ENCODE data around the gene MAP7D1. TPM values are rescaled to one million over a fixed set of nuclear protein-coding genes. Genes with fewer than 3 reads are reported as not detected.

The MAP7D1 gene
- total and polyA plus RNA-seq, 10 of the 15 experiments (the other 5 are each of a cell fraction or from before 2014, with no cell fraction given), result 4.4 to 97.6 (median 24.2) TPM

DNA sequence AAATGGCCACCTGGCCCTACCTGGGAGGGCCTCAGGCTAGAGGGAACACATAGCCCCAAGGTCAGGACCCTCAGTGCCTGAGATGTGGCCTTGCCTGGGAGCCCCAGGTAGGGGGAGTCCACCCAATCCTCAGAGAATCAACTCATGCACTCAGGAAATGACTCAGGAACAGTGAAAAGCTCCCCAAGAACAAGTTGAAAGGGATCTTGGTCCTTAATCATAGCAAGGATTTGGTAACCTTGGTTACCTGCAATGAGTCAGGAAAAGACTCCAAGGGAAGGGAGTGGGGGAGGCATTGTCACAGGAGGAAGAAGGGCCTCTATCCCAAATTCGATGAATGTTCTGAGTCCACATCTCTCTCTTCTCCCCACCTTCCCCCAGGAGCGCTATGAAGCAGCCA, 17.0 kb downstream of the MAP7D1 start (continued):
- TF ChIP-seq, protein P1, sequence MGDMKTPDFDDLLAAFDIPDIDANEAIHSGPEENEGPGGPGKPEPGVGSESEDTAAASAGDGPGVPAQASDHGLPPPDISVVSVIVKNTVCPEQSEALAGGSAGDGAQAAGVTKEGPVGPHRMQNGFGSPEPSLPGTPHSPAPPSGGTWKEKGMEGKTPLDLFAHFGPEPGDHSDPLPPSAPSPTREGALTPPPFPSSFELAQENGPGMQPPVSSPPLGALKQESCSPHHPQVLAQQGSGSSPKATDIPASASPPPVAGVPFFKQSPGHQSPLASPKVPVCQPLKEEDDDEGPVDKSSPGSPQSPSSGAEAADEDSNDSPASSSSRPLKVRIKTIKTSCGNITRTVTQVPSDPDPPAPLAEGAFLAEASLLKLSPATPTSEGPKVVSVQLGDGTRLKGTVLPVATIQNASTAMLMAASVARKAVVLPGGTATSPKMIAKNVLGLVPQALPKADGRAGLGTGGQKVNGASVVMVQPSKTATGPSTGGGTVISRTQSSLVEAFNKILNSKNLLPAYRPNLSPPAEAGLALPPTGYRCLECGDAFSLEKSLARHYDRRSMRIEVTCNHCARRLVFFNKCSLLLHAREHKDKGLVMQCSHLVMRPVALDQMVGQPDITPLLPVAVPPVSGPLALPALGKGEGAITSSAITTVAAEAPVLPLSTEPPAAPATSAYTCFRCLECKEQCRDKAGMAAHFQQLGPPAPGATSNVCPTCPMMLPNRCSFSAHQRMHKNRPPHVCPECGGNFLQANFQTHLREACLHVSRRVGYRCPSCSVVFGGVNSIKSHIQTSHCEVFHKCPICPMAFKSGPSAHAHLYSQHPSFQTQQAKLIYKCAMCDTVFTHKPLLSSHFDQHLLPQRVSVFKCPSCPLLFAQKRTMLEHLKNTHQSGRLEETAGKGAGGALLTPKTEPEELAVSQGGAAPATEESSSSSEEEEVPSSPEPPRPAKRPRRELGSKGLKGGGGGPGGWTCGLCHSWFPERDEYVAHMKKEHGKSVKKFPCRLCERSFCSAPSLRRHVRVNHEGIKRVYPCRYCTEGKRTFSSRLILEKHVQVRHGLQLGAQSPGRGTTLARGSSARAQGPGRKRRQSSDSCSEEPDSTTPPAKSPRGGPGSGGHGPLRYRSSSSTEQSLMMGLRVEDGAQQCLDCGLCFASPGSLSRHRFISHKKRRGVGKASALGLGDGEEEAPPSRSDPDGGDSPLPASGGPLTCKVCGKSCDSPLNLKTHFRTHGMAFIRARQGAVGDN (IDR thresholded peaks at IDR 0.05), result no peak
- TF ChIP-seq EZH2 (IDR thresholded peaks at IDR 0.05; ENCODE audit: borderline replicate concordance, control insufficient read depth, low read depth, low read length) (no peak), EP300 (IDR thresholded peaks at IDR 0.05; ENCODE audit: borderline replicate concordance in 1 of 2, control insufficient read depth in 1 of 2, low read depth in 2 of 2, low read length in 2 of 2) (no peak), NRF1 (conservative IDR thresholded peaks at IDR 0.05; ENCODE audit: low read depth, low read length) (no peak), NR2F1 (conservative IDR thresholded peaks at IDR 0.05) (no peak), LARP7 (IDR thresholded peaks at IDR 0.05) (no peak), EGR1 (IDR thresholded peaks at IDR 0.05; ENCODE audit: borderline replicate concordance in 1 of 2, low read depth in 2 of 2, low read length in 2 of 2) (no peak), ETV6 (conservative IDR thresholded peaks at IDR 0.05 in 1 of 2, IDR thresholded peaks at IDR 0.05 in 1 of 2; ENCODE audit: borderline replicate concordance in 1 of 2, low read depth in 1 of 2) (no peak), SREBF1 (IDR thresholded peaks at IDR 0.05; ENCODE audit: low read length) (no peak), TARDBP (IDR thresholded peaks at IDR 0.05; ENCODE audit: borderline replicate concordance) (no peak), NFYA (IDR thresholded peaks at IDR 0.05; ENCODE audit: borderline replicate concordance, low read depth, low read length) (no peak), BACH1 (IDR thresholded peaks at IDR 0.05; ENCODE audit: borderline replicate concordance) (no peak)
- TF ChIP-seq, protein P2, sequence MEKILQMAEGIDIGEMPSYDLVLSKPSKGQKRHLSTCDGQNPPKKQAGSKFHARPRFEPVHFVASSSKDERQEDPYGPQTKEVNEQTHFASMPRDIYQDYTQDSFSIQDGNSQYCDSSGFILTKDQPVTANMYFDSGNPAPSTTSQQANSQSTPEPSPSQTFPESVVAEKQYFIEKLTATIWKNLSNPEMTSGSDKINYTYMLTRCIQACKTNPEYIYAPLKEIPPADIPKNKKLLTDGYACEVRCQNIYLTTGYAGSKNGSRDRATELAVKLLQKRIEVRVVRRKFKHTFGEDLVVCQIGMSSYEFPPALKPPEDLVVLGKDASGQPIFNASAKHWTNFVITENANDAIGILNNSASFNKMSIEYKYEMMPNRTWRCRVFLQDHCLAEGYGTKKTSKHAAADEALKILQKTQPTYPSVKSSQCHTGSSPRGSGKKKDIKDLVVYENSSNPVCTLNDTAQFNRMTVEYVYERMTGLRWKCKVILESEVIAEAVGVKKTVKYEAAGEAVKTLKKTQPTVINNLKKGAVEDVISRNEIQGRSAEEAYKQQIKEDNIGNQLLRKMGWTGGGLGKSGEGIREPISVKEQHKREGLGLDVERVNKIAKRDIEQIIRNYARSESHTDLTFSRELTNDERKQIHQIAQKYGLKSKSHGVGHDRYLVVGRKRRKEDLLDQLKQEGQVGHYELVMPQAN (conservative IDR thresholded peaks at IDR 0.05), result no peak
- TF ChIP-seq, protein P3, sequence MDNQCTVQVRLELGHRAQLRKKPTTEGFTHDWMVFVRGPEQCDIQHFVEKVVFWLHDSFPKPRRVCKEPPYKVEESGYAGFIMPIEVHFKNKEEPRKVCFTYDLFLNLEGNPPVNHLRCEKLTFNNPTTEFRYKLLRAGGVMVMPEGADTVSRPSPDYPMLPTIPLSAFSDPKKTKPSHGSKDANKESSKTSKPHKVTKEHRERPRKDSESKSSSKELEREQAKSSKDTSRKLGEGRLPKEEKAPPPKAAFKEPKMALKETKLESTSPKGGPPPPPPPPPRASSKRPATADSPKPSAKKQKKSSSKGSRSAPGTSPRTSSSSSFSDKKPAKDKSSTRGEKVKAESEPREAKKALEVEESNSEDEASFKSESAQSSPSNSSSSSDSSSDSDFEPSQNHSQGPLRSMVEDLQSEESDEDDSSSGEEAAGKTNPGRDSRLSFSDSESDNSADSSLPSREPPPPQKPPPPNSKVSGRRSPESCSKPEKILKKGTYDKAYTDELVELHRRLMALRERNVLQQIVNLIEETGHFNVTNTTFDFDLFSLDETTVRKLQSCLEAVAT (IDR thresholded peaks at IDR 0.05), result no peak
